K562 treated with DMSO at 1 percent for 12 hours (cell line): ENCODE measurements around the gene HLA-A. TPM values are rescaled to one million over a fixed set of nuclear protein-coding genes. Genes with fewer than 3 reads are reported as not detected.

ENCODE experiments used
- total RNA-seq: library from RNA; unstranded; fragments of 300-600 nt; gene quantifications from 2 replicates; pipeline ENCODE4 v1.2.3, GENCODE V29; 2022; ENCODE audit not compliant: insufficient read depth

HLA-A gene
- not detected in 2 replicates for total RNA-seq

GRCh38 chr6:29942275-29943052 is at the start of gene HLA-A:
Gene HLA-A (plus strand): TSS chr6:29942532. CDS start chr6:29942554, 22 bp downstream.

Other genes starting within 250 kb of the HLA-A start
- not detected in 2 replicates for gene HLA-F, start 219.1 kb upstream of the HLA-A start, total RNA-seq
- not detected in 2 replicates for gene HLA-G, start 114.7 kb upstream of the HLA-A start, total RNA-seq
- 69.0 and 123 TPM in 2 replicates for gene POLR1H, start 118.7 kb downstream of the HLA-A start, total RNA-seq
- gene PPP1R11, start 124.7 kb downstream of the HLA-A start, total RNA-seq: 36.4 and 54.0 TPM in 2 replicates
- gene RNF39, start 133.2 kb downstream of the HLA-A start, total RNA-seq: 0.50 and 3.3 TPM in 2 replicates
- not detected in 2 replicates for gene TRIM31, start 170.6 kb downstream of the HLA-A start, total RNA-seq
- not detected in 2 replicates for gene TRIM40, start 193.6 kb downstream of the HLA-A start, total RNA-seq
- gene TRIM10, start 218.7 kb downstream of the HLA-A start, total RNA-seq: not detected in 2 replicates
- not detected in 2 replicates for gene TRIM15, start 221.0 kb downstream of the HLA-A start, total RNA-seq